Measurements from ENCODE around the gene TCTN1.
"Not testable (repeated sequence)": the region's sequence is repeated elsewhere in the genome, so short reads cannot be mapped to it uniquely, and the experiment has no call there.

GRCh38 chr12:110574717-110575230 is 39.2 kb upstream of the TCTN1 start:
- TF ChIP-seq CTCF (conservative IDR thresholded peaks at IDR 0.05; ENCODE audit: low read depth, low read length); EZH2 (IDR thresholded peaks at IDR 0.05; ENCODE audit: low read length, unreplicated experiment); EZH2phosphoT487 (IDR thresholded peaks at IDR 0.05; ENCODE audit: borderline replicate concordance, low read length): not testable (repeated sequence)
